ENCODE measurements around the gene WDR64.

The WDR64 gene

DNA sequence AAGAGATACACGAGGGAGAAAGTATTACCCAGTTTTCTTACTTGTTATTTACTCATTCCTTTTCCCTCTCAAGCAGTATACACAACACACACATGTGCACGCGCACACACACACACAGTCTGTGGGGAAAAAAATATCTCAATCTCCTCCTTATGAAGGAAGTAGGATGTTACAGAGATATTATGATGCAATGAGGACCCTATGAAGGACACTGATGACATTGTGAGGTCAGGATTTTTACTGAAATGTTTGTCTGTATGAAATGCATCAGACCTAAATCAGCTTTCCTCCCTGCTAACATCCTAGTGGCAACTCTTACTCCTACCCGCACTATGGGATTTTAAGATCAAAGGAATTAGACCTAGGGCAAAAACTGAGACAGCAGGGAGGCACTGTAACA lies at the start of gene WDR64:
WDR64 (plus strand) TSS at position 270 of the 400 bp plus-strand sequence. CDS start 204 bp downstream, outside the sequence.
- DNase-seq (ENCODE audit: low read depth in 2 of 2, low spot score in 1 of 2) = no peak

GRCh38 chr1:241603731-241604245 lies 48.3 kb upstream of the WDR64 start:
- no peak for DNase-seq (ENCODE audit: low read depth in 2 of 2, low spot score in 1 of 2)

DNA sequence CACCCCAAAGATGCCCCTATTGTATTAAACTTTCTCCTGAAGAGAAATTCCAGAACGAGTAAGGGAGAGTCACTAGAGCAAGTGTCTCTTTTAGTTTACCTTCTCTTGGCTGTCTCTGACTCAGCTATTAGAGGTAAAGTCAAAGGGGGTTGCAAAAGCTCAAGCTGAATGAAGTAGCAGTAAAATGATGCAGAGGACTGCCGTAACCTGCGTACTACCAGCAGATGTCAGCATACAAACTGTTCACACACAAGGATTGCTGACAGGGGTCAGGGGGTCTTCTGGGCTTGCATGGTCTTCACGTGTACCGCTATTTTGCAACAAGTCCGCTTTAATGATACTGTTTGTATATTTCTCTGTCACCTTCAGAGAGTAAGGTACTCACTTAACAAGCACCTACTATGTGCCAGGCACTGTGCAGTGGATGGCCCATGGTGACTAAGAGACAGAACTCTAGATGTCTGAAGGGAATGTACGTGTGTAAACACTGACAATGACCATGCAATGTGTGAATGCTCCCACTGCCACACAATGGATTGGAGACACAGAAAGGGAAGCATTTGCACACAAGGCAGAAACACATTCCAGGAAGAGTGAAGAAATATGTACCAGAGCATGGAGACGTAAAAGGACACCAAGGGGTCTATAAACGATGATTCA lies 46.8 kb upstream of the WDR64 start:
- DNase-seq (ENCODE audit: low read depth in 2 of 2, low spot score in 1 of 2) = no peak

- DNase-seq (ENCODE audit: low read depth in 2 of 2, low spot score in 1 of 2) = no peak
Measured at GRCh38 chr1:241606544-241606943, 45.5 kb upstream of the WDR64 start.

- no peak for DNase-seq (ENCODE audit: low read depth in 2 of 2, low spot score in 1 of 2)
Measured at GRCh38 chr1:241607497-241607896, 44.6 kb upstream of the WDR64 start.

- no peak for DNase-seq (ENCODE audit: low read depth in 2 of 2, low spot score in 1 of 2)
Measured at GRCh38 chr1:241608379-241609033, 43.6 kb upstream of the WDR64 start.

GRCh38 chr1:241610056-241610815 lies 41.8 kb upstream of the WDR64 start:
- DNase-seq (ENCODE audit: low read depth in 2 of 2, low spot score in 1 of 2) = no peak

DNA sequence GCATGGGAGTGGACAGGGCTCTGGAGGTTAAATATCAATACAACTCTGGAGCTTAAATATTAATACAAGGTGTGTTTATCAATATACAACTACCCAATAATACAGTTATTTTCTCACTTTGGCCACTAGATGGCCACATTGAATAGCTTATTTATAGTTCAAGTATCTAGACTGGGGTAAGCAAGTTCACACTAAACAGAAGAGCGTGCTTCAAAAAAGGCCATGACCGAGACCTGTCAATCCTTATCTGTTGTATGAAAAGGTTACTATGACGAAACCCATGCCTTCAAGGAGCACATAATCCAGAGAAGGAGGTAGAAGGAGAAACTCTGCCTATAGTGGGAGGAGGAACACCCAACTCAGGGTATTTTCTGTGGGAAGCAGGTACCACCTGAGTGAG lies 41.0 kb upstream of the WDR64 start:
- no peak for DNase-seq (ENCODE audit: low read depth in 2 of 2, low spot score in 1 of 2)

GRCh38 chr1:241611736-241612135 lies 40.3 kb upstream of the WDR64 start:
- DNase-seq (ENCODE audit: low read depth in 2 of 2, low spot score in 1 of 2) = no peak

DNA sequence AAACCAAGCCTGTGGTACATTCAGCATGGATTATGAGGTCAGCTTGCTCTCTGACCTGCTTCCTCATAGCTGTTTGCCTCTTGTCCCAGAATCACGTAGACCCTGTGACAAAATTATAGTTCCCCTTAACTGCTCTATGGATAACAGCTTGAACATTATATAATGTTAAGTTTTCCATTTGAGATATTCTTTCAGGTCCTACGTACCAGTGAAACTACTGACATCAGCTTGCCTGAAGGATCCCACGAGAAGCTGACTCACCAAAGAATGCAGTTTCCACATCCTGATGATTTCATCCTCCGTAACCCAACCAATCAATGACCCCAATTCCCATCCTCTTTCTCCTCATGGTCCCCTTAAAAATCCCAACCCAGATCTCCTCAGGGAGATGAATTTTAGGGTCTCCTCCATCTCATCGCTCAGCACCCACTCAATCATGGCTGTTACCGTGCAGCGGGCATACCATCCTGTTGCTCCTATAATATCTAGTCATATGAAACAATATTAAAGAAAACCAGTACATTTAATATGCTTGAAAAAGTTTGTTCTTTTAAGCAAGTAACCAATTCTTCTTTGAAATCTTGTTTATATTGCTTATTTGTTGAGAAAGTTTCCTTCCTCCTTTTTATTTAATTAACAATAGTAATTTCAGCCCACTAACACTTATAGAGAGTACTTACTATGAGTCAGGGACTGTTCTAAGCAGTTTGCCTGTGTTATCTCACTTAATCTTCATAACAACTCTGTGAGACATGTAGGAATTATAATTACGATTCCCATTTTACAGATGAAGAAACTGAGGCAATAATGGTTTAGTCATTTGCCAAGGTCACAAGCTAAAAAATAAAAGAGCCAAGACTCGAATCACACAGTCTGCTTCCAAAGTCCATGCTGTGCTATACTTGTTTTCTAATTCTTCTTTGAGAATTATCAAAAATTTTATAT lies 39.3 kb upstream of the WDR64 start:
- no peak for DNase-seq (ENCODE audit: low read depth in 2 of 2, low spot score in 1 of 2)

DNA sequence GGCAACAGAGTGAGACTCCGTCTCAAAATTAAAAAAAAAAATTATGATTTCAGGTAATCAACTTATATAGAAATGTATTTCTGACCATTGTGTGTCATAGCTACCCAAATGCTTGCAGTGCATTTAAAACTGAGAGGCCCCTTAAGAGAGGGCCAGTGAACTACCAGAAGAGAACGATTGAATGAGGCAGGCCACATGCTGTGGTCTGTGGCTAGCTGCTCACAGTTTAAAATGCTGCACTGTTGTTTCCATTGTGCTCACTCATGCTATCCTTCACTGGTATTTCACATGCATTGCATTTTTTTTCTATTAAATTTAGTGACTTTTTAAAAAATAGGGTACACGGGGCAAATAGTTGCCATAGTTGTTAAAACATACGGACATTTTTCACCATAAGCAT lies 37.9 kb upstream of the WDR64 start:
- DNase-seq (ENCODE audit: low read depth in 2 of 2, low spot score in 1 of 2) = no peak

- no peak for DNase-seq (ENCODE audit: low read depth in 2 of 2, low spot score in 1 of 2)
Measured at GRCh38 chr1:241614572-241614971, 37.5 kb upstream of the WDR64 start.

DNA sequence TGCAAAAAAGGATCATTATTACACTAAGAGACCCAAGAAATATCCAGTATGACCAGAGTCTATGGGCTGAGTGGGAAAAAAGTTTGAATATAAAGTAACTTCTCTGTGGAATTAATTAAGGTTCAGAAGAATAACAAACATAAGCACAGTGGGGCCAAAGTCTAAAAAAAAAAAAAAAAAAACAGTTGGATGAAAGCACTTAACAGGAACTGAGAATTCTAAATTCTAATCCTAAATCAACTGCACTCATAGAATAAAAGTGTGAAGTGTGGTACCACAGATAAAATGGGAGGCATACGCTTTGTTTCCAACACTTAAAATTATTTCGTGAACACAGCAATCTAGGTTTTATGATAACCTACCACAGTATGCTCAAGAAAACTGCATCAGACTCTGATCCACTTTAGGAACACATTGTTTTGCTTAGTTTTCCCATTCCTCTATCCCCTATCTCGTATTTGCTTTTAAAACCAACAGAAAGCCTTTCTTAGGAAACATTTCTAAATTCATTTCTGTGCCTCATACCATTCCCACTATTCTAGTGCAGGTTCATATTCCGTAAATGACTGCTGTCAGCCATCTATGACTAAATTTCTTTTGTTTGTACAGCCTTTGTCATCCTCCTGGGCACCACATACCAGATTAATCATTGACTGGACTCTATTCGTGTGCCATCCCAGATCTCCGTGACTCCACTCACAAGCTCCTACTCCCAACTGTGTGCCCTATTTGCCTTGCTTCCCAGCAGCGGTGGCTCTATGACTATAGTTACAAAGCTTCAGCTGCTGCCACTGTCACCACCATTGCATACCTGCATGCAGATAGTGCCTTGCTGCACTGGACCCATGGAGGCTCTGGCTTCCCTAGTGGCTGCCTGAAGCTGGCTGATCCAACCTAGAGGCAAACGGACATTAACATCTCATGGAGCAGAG lies 36.8 kb upstream of the WDR64 start:
- no peak for DNase-seq (ENCODE audit: low read depth in 2 of 2, low spot score in 1 of 2)

DNA sequence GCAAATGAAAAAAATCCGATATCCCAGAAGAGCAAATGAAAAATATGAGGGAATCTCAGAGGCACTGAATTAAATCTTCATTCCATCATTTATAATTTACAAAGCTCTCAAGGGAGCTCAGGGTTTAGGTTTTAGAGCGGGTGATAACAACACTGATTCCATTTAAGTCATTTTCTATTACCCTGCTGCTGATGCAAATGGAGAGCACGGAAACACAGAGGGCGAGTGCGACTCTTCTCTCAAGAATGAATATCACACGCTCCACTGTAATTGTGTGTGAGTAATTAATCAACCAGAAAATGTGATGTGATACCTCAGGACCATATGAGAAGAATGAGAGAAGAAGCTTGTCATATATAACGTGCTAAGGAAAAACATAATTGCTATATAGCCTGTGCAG lies 34.7 kb upstream of the WDR64 start:
- no peak for DNase-seq (ENCODE audit: low read depth in 2 of 2, low spot score in 1 of 2)

- no peak for DNase-seq (ENCODE audit: low read depth in 2 of 2, low spot score in 1 of 2)
Measured at GRCh38 chr1:241622669-241623068, 29.4 kb upstream of the WDR64 start.

DNA sequence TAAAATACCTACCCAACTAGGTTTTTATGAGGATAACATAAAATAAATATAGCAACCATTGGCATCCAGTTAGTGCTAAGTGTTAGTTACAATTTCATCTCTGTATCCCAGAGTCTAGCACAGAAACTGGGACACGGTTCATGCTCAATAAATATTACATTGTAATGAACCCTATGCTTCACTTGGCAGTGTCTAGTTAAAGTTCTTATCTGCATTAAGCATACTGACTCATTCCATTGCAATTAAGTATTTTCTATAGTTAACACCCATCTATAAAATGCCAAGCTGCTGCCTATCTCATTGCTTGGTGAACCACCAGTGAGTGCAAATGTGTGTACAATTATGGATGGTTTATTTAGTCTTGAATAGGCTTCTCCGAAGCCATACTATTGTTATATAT lies 27.1 kb upstream of the WDR64 start:
- DNase-seq (ENCODE audit: low read depth in 2 of 2, low spot score in 1 of 2) = no peak

DNA sequence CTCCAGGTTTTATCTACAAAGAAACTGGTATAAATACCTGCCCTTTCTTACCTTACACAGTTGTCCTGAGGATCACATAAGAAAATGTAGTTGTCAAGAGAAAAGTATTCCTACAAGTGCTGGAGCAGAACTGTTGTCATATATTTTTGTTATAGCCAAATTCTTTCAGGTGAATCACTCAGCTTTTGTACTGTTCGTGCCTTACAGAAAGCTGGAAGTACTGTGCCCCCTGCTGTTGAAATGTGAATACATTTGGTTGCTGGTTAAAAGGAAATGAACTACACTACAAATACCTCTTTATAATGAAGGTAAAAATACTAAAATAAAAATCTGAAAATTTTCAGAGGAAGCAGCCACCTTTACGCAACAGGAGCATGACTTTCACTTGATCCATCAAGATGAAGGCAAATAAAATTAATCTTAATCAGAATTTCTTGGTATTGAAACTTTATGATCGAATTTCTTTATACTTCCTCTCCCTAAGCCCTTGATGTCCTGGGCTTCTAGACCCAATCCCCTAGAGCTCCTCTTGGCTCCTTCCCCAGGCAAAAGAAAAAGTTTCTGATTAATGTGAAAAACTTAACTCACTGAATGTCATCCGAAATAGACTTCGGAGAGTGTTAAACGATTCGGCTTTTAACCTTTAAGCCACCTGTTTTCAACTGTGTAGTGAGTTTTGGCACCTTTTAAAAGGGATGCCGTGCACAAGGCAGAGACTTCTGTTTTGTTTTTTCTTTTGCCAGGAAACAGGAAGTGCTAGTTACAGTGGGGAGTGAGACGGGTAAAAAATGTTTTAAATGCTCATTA lies 24.4 kb upstream of the WDR64 start:
- no peak for DNase-seq (ENCODE audit: low read depth in 2 of 2, low spot score in 1 of 2)

GRCh38 chr1:241630005-241630404 lies 22.1 kb upstream of the WDR64 start:
- DNase-seq (ENCODE audit: low read depth in 2 of 2, low spot score in 1 of 2) = no peak

GRCh38 chr1:241630476-241630875 lies 21.6 kb upstream of the WDR64 start:
- no peak for DNase-seq (ENCODE audit: low read depth in 2 of 2, low spot score in 1 of 2)

Data from stimulated activated CD8-positive, alpha-beta memory T cell treated with anti-CD3 and anti-CD28 coated beads, Interleukin-4, amount 100 ng/mL, for 1 hour (primary cell).